GM15510 (cell line): ENCODE measurements around the gene TMPRSS11F.

ENCODE experiments used
- POLR2A ChIP-seq: IDR thresholded peaks from 3 replicates; pipeline ENCODE4 v1.6.1; 2011; ENCODE audit warnings: borderline replicate concordance; ENCODE audit not compliant: insufficient read length; ENCODE audit errors: extremely low read depth

TMPRSS11F gene

GRCh38 chr4:68129793-68130192 is at the start of gene TMPRSS11F:
TSS of gene TMPRSS11F (minus strand) at chr4:68129869. CDS start at chr4:68129820, 49 bp downstream.
- no peak for TF ChIP-seq POLR2A

DNA sequence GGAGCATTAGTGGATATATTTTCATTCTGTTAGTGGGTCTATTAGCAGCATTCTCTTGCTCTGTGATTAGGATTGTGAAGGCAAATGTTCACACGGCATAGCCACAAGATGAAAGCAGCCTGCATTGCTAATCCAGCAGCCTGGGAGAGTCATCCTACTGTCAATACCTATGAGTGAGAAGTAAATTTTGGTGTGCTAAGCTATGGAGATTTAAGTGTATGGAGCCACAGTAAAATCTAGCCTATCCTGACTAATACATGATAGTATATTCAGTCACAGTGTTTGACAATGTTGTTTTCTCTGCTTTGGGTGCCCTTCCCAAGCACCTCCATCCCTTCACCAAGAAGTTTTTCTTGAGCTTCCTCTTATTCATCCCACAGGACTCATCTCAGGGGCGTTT is 47.2 kb upstream of the TMPRSS11F start:
- no peak for TF ChIP-seq POLR2A

DNA sequence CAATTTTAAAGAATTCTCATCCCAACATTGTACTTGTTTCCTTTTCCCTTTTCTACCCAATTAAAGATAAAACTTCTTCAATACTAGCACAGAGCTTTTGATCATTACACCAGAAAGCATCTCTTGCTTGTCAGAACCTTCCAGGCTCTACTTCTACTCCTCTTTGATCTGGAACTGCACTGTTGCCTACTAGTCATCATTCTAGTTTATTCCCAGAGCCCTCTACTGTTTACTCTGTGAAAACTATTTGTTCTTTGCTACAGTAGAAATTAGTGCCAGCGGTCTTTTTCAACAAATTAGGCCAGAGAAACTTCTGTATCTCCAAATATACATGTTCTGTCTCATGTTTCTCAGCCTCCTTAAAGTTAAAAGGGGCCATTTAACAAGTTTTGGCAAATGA is 46.8 kb upstream of the TMPRSS11F start:
- no peak for TF ChIP-seq POLR2A

- no peak for TF ChIP-seq POLR2A
Measured at GRCh38 chr4:68175562-68176155, 46.0 kb upstream of the TMPRSS11F start.

DNA sequence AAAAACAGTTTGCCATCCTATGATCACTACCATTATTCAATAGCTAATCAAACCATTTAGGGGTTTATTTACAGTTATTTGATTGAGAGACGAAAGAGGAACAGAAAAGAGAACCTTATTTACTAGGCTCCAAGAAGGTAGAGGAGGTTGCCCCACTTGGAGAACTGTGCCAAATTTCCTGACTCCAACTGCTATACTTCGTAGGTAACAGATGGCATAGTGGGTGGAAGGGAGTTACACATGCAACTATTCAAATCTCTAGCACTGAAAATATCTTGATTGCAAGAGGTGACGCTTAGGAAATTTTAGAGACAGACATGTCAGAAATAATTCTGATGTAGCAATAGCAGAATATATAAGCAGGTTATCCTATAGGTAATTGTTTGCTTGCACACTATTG is 38.0 kb upstream of the TMPRSS11F start:
- TF ChIP-seq POLR2A = no peak

GRCh38 chr4:68167166-68167565 is 37.5 kb upstream of the TMPRSS11F start:
- TF ChIP-seq POLR2A = no peak

DNA sequence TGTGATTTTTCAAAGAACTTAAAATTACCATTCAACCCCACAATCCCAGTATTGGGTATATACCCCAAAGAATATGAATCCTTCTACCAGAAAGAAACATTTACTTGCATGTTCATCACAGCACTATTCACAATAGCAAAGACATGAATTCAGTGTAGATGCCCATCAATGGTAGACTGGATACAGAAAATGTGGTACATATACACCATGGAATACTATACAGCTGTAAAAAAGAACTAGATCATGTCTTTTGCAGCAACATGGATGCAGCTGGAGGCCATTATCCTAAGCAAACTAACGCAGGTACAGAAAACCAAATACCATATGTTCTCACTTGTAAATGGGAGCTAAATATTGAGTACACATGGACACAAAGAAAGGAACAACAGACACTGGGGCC is 34.1 kb upstream of the TMPRSS11F start:
- no peak for TF ChIP-seq POLR2A

- no peak for TF ChIP-seq POLR2A
Measured at GRCh38 chr4:68162196-68162595, 32.5 kb upstream of the TMPRSS11F start.

DNA sequence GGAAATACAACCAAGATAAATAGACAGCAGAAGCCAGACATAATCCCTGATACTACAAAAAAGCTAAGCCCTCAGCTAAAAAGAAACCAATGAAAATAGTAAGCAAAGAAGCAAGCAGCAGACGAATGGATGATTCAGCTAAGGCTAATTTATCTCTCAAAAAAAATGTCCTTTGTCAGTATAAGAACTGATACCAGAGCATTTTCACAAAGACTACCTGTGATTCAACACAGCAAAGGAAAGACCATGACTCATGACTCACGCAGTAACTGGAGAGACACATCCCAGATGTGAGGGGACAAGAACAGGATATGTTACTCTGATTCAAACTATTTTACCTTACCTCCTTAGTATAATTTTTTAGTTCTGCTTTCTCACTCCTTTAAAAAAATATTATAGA is 22.7 kb upstream of the TMPRSS11F start:
- no peak for TF ChIP-seq POLR2A

GRCh38 chr4:68148800-68149685 is 19.4 kb upstream of the TMPRSS11F start:
- TF ChIP-seq POLR2A = no peak

DNA sequence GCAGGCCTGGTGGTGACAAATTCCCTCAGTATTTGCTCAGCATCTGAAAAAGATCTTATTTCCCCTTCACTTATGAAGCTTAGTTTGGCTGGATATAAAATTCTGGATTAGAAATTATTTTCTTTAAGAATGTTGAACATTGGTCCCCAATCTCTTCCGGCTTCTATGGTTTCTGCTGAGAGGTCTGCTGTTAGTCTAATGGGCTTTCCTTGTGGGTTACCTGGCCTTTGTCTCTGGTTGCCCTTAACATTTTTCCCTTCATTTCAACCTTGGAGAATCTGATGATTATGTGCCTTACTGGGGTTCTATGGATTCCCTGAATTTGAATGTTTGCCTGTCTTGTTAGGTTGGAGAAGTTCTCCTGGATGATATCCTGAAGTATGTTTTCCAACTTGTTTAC is 17.4 kb upstream of the TMPRSS11F start:
- TF ChIP-seq POLR2A = no peak

DNA sequence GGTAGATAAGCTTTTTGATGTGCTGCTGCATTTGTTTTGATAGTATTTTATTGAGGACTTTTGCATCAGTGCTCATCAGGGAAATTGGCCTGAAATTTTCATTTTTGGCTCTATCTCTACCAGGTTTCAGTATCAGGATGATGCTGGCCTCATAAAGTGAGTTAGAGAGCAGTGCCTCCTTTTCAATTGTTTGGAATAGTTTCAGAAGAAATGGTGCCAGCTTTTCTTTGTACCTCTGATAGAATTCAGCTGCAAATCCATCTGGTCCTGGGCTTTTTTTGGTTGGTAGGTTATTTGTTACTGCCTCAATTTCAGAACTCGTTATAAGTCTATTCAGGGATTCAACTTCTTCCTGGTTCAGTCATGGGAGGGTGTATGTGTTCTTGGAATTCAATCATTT is 15.6 kb upstream of the TMPRSS11F start:
- no peak for TF ChIP-seq POLR2A

DNA sequence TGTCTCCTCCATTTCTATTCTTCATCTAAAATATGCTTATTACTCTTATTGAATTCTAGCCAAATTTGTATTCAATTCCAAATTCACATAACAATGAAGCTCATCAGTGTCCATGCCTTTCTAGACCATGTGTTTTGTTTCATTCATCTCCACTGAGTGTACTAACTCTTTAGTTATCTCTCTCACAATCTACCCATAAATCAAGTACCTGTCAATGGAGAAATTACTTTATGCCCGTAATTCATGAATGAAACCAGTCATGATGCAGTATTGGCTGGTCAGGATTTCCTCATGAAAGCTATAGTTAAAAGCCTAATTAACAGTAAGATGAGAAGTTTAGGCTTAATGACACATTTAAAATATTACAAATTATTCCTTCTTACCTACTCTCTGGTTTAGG is 12.2 kb upstream of the TMPRSS11F start:
- TF ChIP-seq POLR2A = no peak

- no peak for TF ChIP-seq POLR2A
Measured at GRCh38 chr4:68132342-68132741, 2.7 kb upstream of the TMPRSS11F start.

GRCh38 chr4:68124262-68124661 is 5.4 kb downstream of the TMPRSS11F start:
- TF ChIP-seq POLR2A = no peak

GRCh38 chr4:68123525-68123924 is 6.1 kb downstream of the TMPRSS11F start:
- TF ChIP-seq POLR2A = no peak
